SK-N-MC (cell line): ENCODE results near the gene TEX2.

Experiments
- EZH2 ChIP-seq: fragments of 200-600 bp; sonication (generic); IDR thresholded peaks from one replicate; pipeline ENCODE4 v1.6.1; 2017; ENCODE audit warnings: antibody characterized with exemption
- FOXP2 ChIP-seq: optimal IDR thresholded peaks from 2 replicates; pipeline ENCODE3; 2011; ENCODE audit warnings: mild to moderate bottlenecking, moderate library complexity; ENCODE audit not compliant: insufficient read depth; ENCODE audit errors: extremely low read length, control extremely low read depth

- TF ChIP-seq EZH2 (no peak), FOXP2 (no peak)
Measured at GRCh38 chr17:64152428-64153125, 110.5 kb downstream of the TEX2 start.
